Mucosa of rectum (tissue), 2 donors: Measurements from ENCODE around the gene GLCE.

Experiments
- H3K27ac ChIP-seq, 2 donors: one replicate each; pipeline ENCODE4 v1.7.0; 2013; ENCODE audit warnings: inconsistent platforms in 2 of 2, low read depth in 2 of 2, low read length in 2 of 2
- H3K27me3 ChIP-seq, 2 donors: one replicate each; pipeline ENCODE4 v1.7.0; 2013; ENCODE audit warnings: low read length in 2 of 2; ENCODE audit not compliant: control insufficient read depth in 2 of 2, insufficient read depth in 2 of 2
- H3K36me3 ChIP-seq, 2 donors: one replicate each; pipeline ENCODE4 v1.7.0; 2013; ENCODE audit warnings: low read length in 2 of 2; ENCODE audit not compliant: control insufficient read depth in 2 of 2, insufficient read depth in 2 of 2
- H3K4me1 ChIP-seq, 2 donors: one replicate each; pipeline ENCODE4 v1.7.0; 2013; ENCODE audit warnings: low read length in 2 of 2, mild to moderate bottlenecking in 1 of 2; ENCODE audit not compliant: control insufficient read depth in 2 of 2, insufficient read depth in 2 of 2
- H3K4me3 ChIP-seq, 2 donors: one replicate each; pipeline ENCODE4 v1.7.0; 2013; ENCODE audit warnings: low read length in 2 of 2
- H3K9ac ChIP-seq, 2 donors: one replicate each; pipeline ENCODE4 v1.7.0; 2013; ENCODE audit warnings: low read length in 2 of 2, low read depth in 1 of 2, mild to moderate bottlenecking in 1 of 2
- H3K9me3 ChIP-seq, 2 donors: one replicate each; pipeline ENCODE4 v1.7.0; 2013; ENCODE audit warnings: low read length in 2 of 2; ENCODE audit not compliant: control insufficient read depth in 2 of 2
- donor health status: healthy.
- donor health status: Normal muscosa, but diverticular disease.

The GLCE gene

GRCh38 chr15:69121198-69121828 is 39.1 kb upstream of the GLCE start:
- Histone ChIP-seq H3K9me3 (no peaks in the 10 kb centered on the region), H3K9ac (no peak overlapping the region), H3K4me3 (no peak overlapping the region), H3K27ac (no peak overlapping the region), H3K4me1 (no peaks in the 10 kb centered on the region), H3K27me3 (no peaks in the 10 kb centered on the region), H3K36me3 (no peaks in the 10 kb centered on the region)

GRCh38 chr15:69125236-69125635 is 35.2 kb upstream of the GLCE start:
- Histone ChIP-seq H3K36me3 (no peaks in the 10 kb centered on the region), H3K27me3 (no peaks in the 10 kb centered on the region), H3K9me3 (no peaks in the 10 kb centered on the region), H3K4me1 (no peaks in the 10 kb centered on the region), H3K27ac (no peak overlapping the region), H3K9ac (no peak overlapping the region), H3K4me3 (no peak overlapping the region)

- no peaks in the 10 kb centered on the region for H3K36me3 ChIP-seq
- no peak overlapping the region for H3K9ac ChIP-seq
- no peaks in the 10 kb centered on the region for H3K9me3 ChIP-seq
- H3K27ac ChIP-seq, result no peak overlapping the region
- H3K27me3 ChIP-seq, result no peaks in the 10 kb centered on the region
- H3K4me1 ChIP-seq, result no peaks in the 10 kb centered on the region
- H3K4me3 ChIP-seq, result no peak overlapping the region
Observed at GRCh38 chr15:69126054-69126469, 34.4 kb upstream of the GLCE start.

GRCh38 chr15:69127306-69127705 is 33.1 kb upstream of the GLCE start:
- no peaks in the 10 kb centered on the region for H3K9me3 ChIP-seq
- H3K9ac ChIP-seq, result no peak overlapping the region
- no peak overlapping the region for H3K27ac ChIP-seq
- no peaks in the 10 kb centered on the region for H3K27me3 ChIP-seq
- H3K4me1 ChIP-seq, result no peaks in the 10 kb centered on the region
- no peak overlapping the region for H3K4me3 ChIP-seq
- H3K36me3 ChIP-seq, result no peaks in the 10 kb centered on the region

- no peaks in the 10 kb centered on the region for H3K36me3 ChIP-seq
- no peaks in the 10 kb centered on the region for H3K9me3 ChIP-seq
- no peaks in the 10 kb centered on the region for H3K4me1 ChIP-seq
- H3K27ac ChIP-seq, result no peak overlapping the region
- no peaks in the 10 kb centered on the region for H3K27me3 ChIP-seq
- H3K9ac ChIP-seq, result no peak overlapping the region
- no peak overlapping the region for H3K4me3 ChIP-seq
Observed at GRCh38 chr15:69128667-69129311, 31.6 kb upstream of the GLCE start.

GRCh38 chr15:69131362-69132220 is 28.8 kb upstream of the GLCE start:
- H3K9me3 ChIP-seq, result no peaks in the 10 kb centered on the region
- H3K9ac ChIP-seq, result no peak overlapping the region
- no peaks in the 10 kb centered on the region for H3K36me3 ChIP-seq
- no peaks in the 10 kb centered on the region for H3K4me1 ChIP-seq
- no peaks in the 10 kb centered on the region for H3K27me3 ChIP-seq
- no peak overlapping the region for H3K4me3 ChIP-seq
- no peak overlapping the region for H3K27ac ChIP-seq

GRCh38 chr15:69132430-69132829 is 28.0 kb upstream of the GLCE start:
- no peaks in the 10 kb centered on the region for H3K4me1 ChIP-seq
- H3K9me3 ChIP-seq, result no peaks in the 10 kb centered on the region
- no peaks in the 10 kb centered on the region for H3K36me3 ChIP-seq
- H3K4me3 ChIP-seq, result no peak overlapping the region
- no peaks in the 10 kb centered on the region for H3K27me3 ChIP-seq
- no peak overlapping the region for H3K27ac ChIP-seq
- H3K9ac ChIP-seq, result no peak overlapping the region

- H3K27me3 ChIP-seq, result no peaks in the 10 kb centered on the region
- H3K9me3 ChIP-seq, result no peaks in the 10 kb centered on the region
- no peak overlapping the region for H3K27ac ChIP-seq
- no peaks in the 10 kb centered on the region for H3K4me1 ChIP-seq
- H3K4me3 ChIP-seq, result no peak overlapping the region
- no peak overlapping the region for H3K9ac ChIP-seq
- H3K36me3 ChIP-seq, result no peaks in the 10 kb centered on the region
Observed at GRCh38 chr15:69132977-69133861, 27.2 kb upstream of the GLCE start.

GRCh38 chr15:69133862-69134519 is 26.4 kb upstream of the GLCE start:
- Histone ChIP-seq H3K4me1 (no peaks in the 10 kb centered on the region), H3K27me3 (no peaks in the 10 kb centered on the region), H3K4me3 (no peak overlapping the region), H3K9me3 (no peaks in the 10 kb centered on the region), H3K36me3 (no peaks in the 10 kb centered on the region), H3K9ac (no peak overlapping the region), H3K27ac (no peak overlapping the region)
